ENCODE results near the gene SNPH. TPM values are rescaled to one million over a fixed set of nuclear protein-coding genes. Genes with fewer than 3 reads are reported as not detected.

The SNPH gene
- total and polyA plus RNA-seq, 4 donors = 1.2 to 3.3 (median 2.1) TPM

GRCh38 chr20:1282966-1283365, 16.9 kb downstream of the SNPH start:
- peaks cover 0 to 2% (median 0%) of the 10 kb centered on the region in 3 donors for H3K27me3 ChIP-seq (ENCODE audit: control insufficient read depth in 3 of 3, insufficient read depth in 3 of 3, low read length in 2 of 3)
- H3K9ac ChIP-seq (ENCODE audit: insufficient read depth in 1 of 2, low read length in 2 of 2) = no peak overlapping the region
- H3K4me3 ChIP-seq = no peak overlapping the region
- H3K9me3 ChIP-seq (ENCODE audit: control insufficient read depth in 4 of 4, insufficient read depth in 3 of 4, low read length in 3 of 4) = no peaks in the 10 kb centered on the region
- 65 to 75% methylated on average over 3 of the region's 3 CpGs for WGBS, 2 donors
- DNase-seq = no peak
- no peak overlapping the region for H3K27ac ChIP-seq (ENCODE audit: low read depth in 1 of 2, low read length in 1 of 2)
- H3K36me3 ChIP-seq (ENCODE audit: control insufficient read depth in 4 of 4, insufficient read depth in 4 of 4, low read length in 4 of 4) = no peaks in the 10 kb centered on the region
- TF ChIP-seq CTCF (IDR thresholded peaks at IDR 0.05; ENCODE audit: control extremely low read depth, extremely low read depth) = no peak
- peaks cover 0 to 18% (median 7%) of the 10 kb centered on the region in 5 donors for H3K4me1 ChIP-seq (ENCODE audit: control insufficient read depth in 5 of 5, insufficient read depth in 5 of 5, low read length in 5 of 5)
- no peak for ATAC-seq (ENCODE audit: insufficient read depth, low FRiP score)

- Histone ChIP-seq H3K4me1 (ENCODE audit: control insufficient read depth in 5 of 5, insufficient read depth in 5 of 5, low read length in 5 of 5) (peaks cover 0 to 18% (median 7%) of the 10 kb centered on the region in 5 donors), H3K36me3 (ENCODE audit: control insufficient read depth in 4 of 4, insufficient read depth in 4 of 4, low read length in 4 of 4) (no peaks in the 10 kb centered on the region), H3K27ac (ENCODE audit: low read depth in 1 of 2, low read length in 1 of 2) (peak overlapping the region in 1 of 2 donors; percentile 28), H3K9me3 (ENCODE audit: control insufficient read depth in 4 of 4, insufficient read depth in 3 of 4, low read length in 3 of 4) (no peaks in the 10 kb centered on the region), H3K27me3 (ENCODE audit: control insufficient read depth in 3 of 3, insufficient read depth in 3 of 3, low read length in 2 of 3) (peaks cover 0 to 2% (median 0%) of the 10 kb centered on the region in 3 donors), H3K4me3 (no peak overlapping the region), H3K9ac (ENCODE audit: insufficient read depth in 1 of 2, low read length in 2 of 2) (no peak overlapping the region)
- ATAC-seq (ENCODE audit: insufficient read depth, low FRiP score) = no peak
- no peak for TF ChIP-seq CTCF (IDR thresholded peaks at IDR 0.05; ENCODE audit: control extremely low read depth, extremely low read depth)
- 87 to 91% methylated on average over 9 of the region's 9 CpGs for WGBS, 2 donors
- DNase-seq = peak in 2 of 3 donors; percentile 13 to 19
Observed at GRCh38 chr20:1283522-1284510, 17.7 kb downstream of the SNPH start.

- no peak for TF ChIP-seq CTCF (IDR thresholded peaks at IDR 0.05; ENCODE audit: control extremely low read depth, extremely low read depth)
- Histone ChIP-seq H3K9ac (ENCODE audit: insufficient read depth in 1 of 2, low read length in 2 of 2) (no peak overlapping the region), H3K4me3 (no peak overlapping the region), H3K27ac (ENCODE audit: low read depth in 1 of 2, low read length in 1 of 2) (no peak overlapping the region), H3K9me3 (ENCODE audit: control insufficient read depth in 4 of 4, insufficient read depth in 3 of 4, low read length in 3 of 4) (no peaks in the 10 kb centered on the region), H3K4me1 (ENCODE audit: control insufficient read depth in 5 of 5, insufficient read depth in 5 of 5, low read length in 5 of 5) (peaks cover 0 to 22% (median 10%) of the 10 kb centered on the region in 5 donors), H3K36me3 (ENCODE audit: control insufficient read depth in 4 of 4, insufficient read depth in 4 of 4, low read length in 4 of 4) (no peaks in the 10 kb centered on the region), H3K27me3 (ENCODE audit: control insufficient read depth in 3 of 3, insufficient read depth in 3 of 3, low read length in 2 of 3) (peaks cover 0 to 2% (median 0%) of the 10 kb centered on the region in 3 donors)
- WGBS, 2 donors = 73 to 75% methylated on average over 9 of the region's 9 CpGs
- ATAC-seq (ENCODE audit: insufficient read depth, low FRiP score) (no peak), DNase-seq (no peak)
Observed at GRCh38 chr20:1286267-1287024, 20.4 kb downstream of the SNPH start.
